ENCODE measurements around the gene SLC22A6. TPM values are rescaled to one million over a fixed set of nuclear protein-coding genes. Genes with fewer than 3 reads are reported as not detected.

The SLC22A6 gene, protein sequence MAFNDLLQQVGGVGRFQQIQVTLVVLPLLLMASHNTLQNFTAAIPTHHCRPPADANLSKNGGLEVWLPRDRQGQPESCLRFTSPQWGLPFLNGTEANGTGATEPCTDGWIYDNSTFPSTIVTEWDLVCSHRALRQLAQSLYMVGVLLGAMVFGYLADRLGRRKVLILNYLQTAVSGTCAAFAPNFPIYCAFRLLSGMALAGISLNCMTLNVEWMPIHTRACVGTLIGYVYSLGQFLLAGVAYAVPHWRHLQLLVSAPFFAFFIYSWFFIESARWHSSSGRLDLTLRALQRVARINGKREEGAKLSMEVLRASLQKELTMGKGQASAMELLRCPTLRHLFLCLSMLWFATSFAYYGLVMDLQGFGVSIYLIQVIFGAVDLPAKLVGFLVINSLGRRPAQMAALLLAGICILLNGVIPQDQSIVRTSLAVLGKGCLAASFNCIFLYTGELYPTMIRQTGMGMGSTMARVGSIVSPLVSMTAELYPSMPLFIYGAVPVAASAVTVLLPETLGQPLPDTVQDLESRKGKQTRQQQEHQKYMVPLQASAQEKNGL
- not detected for total RNA-seq (2021; fragmentation: NEBNext Ultra II Directional; extraction: Animal tissue kit (Norgen Biotek cat#: 25700))
- long read RNA-seq: 0 reads

DNA sequence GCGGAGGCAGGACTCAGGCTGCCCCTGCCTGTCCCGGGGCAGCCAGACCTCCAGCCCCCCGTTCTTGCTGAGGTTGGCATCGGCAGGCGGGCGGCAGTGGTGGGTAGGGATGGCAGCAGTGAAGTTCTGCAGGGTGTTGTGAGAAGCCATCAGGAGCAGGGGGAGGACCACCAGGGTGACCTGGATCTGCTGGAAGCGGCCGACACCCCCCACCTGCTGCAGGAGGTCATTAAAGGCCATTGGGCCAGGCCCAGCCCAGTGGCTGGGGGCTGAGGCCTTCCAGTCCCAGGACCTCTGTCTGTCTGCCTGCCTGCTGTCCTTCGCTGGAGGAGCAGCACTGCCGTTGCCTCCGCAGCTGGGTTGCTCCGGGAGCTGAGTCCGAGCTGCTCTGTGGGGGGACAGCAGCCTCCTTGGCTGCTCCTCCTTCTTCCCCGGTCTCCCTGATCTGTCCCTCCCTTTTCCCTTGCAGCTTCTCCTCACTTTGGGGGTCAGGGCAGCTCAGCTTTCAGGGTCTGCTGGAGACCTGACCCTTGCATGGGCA is at the start of gene SLC22A6:
Gene SLC22A6 (minus strand): TSS at position 517 of the 541 bp plus-strand sequence. CDS start 277 bp downstream, at position 240.
- H3K36me3 Mint-ChIP-seq (ENCODE audit: low read depth): no peaks in the 10 kb centered on the region
- H3K27ac Mint-ChIP-seq: no peak within 1 kb of the TSS
- TF ChIP-seq, protein P1, sequence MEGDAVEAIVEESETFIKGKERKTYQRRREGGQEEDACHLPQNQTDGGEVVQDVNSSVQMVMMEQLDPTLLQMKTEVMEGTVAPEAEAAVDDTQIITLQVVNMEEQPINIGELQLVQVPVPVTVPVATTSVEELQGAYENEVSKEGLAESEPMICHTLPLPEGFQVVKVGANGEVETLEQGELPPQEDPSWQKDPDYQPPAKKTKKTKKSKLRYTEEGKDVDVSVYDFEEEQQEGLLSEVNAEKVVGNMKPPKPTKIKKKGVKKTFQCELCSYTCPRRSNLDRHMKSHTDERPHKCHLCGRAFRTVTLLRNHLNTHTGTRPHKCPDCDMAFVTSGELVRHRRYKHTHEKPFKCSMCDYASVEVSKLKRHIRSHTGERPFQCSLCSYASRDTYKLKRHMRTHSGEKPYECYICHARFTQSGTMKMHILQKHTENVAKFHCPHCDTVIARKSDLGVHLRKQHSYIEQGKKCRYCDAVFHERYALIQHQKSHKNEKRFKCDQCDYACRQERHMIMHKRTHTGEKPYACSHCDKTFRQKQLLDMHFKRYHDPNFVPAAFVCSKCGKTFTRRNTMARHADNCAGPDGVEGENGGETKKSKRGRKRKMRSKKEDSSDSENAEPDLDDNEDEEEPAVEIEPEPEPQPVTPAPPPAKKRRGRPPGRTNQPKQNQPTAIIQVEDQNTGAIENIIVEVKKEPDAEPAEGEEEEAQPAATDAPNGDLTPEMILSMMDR (IDR thresholded peaks at IDR 0.05): no peak
- H3K9me3 Mint-ChIP-seq: no peaks in the 10 kb centered on the region
- no peak for DNase-seq
- H3K27me3 Mint-ChIP-seq (ENCODE audit: insufficient read depth): peaks cover 11% of the 10 kb centered on the region
- no peaks in the 10 kb centered on the region for H3K4me1 Mint-ChIP-seq (ENCODE audit: low read depth)
- no peak within 1 kb of the TSS for H3K4me3 Mint-ChIP-seq

DNA sequence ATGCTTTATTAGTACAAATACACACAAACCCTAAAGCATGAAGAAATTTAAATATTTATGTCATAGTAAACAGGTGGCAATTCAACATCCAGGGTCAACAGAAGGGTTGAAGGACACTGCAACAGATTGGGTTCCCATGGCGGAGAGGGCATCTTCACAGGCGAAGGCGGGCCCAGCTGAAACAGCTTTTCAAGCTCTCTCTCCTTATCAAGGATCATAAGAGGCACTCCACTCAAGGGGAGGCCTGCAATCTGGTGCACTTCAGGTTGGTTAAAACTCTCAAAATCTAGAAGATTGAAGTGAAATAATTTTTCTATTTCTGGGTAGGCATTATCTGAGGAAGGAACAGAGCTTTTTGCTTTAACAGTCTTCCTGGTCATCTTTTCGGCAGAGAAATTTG is 47.7 kb upstream of the SLC22A6 start:
- TF ChIP-seq, protein P1 (IDR thresholded peaks at IDR 0.05): no peak
- no peak overlapping the region for H3K4me3 Mint-ChIP-seq
- H3K9me3 Mint-ChIP-seq: no peaks in the 10 kb centered on the region
- no peak overlapping the region for H3K27ac Mint-ChIP-seq
- no peaks in the 10 kb centered on the region for H3K4me1 Mint-ChIP-seq (ENCODE audit: low read depth)
- H3K36me3 Mint-ChIP-seq (ENCODE audit: low read depth): no peaks in the 10 kb centered on the region
- H3K27me3 Mint-ChIP-seq (ENCODE audit: insufficient read depth): peaks cover 25% of the 10 kb centered on the region
- DNase-seq: no peak

GRCh38 chr11:63023841-63024648 is 39.3 kb upstream of the SLC22A6 start:
- peak overlapping the region; percentile 59 for H3K4me3 Mint-ChIP-seq
- H3K27ac Mint-ChIP-seq: no peak overlapping the region
- TF ChIP-seq, protein P1 (IDR thresholded peaks at IDR 0.05): peak; percentile 100
- no peaks in the 10 kb centered on the region for H3K36me3 Mint-ChIP-seq (ENCODE audit: low read depth)
- H3K27me3 Mint-ChIP-seq (ENCODE audit: insufficient read depth): peaks cover 13% of the 10 kb centered on the region
- peaks cover 10% of the 10 kb centered on the region for H3K4me1 Mint-ChIP-seq (ENCODE audit: low read depth)
- peak; percentile 73 for DNase-seq
- no peaks in the 10 kb centered on the region for H3K9me3 Mint-ChIP-seq

DNA sequence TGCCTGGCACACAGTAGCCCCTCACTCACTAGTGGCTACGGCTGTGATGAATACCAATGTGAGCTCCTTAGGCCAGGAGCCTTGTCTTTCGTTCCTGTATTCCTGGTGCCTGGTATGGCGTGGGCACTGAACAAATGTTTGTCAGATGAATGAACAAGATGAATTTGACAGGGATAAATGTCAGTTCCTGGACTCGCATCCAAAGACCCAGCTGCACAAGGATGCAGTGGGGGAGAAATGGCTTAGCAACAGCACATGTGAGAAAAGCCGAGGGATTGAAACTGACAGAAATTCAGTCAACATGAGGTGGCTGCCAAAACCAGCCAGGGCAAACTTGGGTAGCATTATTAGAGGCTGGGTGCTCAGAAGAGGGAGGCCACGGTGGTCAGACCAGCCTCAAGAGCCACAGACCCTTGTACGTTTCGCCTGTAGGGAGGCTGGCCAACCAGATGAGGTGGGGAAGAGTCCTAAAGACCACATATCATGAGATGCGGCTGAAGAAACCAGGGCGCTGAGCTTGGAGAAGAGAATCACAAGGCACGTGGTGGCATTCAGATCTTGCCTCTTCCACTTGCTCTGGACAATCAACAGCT is 38.6 kb upstream of the SLC22A6 start:
- H3K4me3 Mint-ChIP-seq: peak overlapping the region; percentile 59; the same call in 1 of the 2 replicates
- peaks cover 16% of the 10 kb centered on the region for H3K27me3 Mint-ChIP-seq (ENCODE audit: insufficient read depth)
- H3K36me3 Mint-ChIP-seq (ENCODE audit: low read depth): no peaks in the 10 kb centered on the region
- no peaks in the 10 kb centered on the region for H3K9me3 Mint-ChIP-seq
- no peak overlapping the region for H3K27ac Mint-ChIP-seq
- peaks cover 10% of the 10 kb centered on the region for H3K4me1 Mint-ChIP-seq (ENCODE audit: low read depth)
- DNase-seq: no peak
- TF ChIP-seq, protein P1 (IDR thresholded peaks at IDR 0.05): no peak

- Mint-ChIP-seq H3K27me3 (ENCODE audit: insufficient read depth) (peaks cover 16% of the 10 kb centered on the region), H3K9me3 (no peaks in the 10 kb centered on the region), H3K4me1 (ENCODE audit: low read depth) (peaks cover 10% of the 10 kb centered on the region), H3K27ac (no peak overlapping the region), H3K36me3 (ENCODE audit: low read depth) (no peaks in the 10 kb centered on the region), H3K4me3 (no peak overlapping the region)
- TF ChIP-seq, protein P1 (IDR thresholded peaks at IDR 0.05): no peak
- no peak for DNase-seq
Measured at GRCh38 chr11:63022441-63022840, 37.7 kb upstream of the SLC22A6 start.

Data from HFFc6 (cell line).